ENCODE measurements around the gene LRMDA.

DNA sequence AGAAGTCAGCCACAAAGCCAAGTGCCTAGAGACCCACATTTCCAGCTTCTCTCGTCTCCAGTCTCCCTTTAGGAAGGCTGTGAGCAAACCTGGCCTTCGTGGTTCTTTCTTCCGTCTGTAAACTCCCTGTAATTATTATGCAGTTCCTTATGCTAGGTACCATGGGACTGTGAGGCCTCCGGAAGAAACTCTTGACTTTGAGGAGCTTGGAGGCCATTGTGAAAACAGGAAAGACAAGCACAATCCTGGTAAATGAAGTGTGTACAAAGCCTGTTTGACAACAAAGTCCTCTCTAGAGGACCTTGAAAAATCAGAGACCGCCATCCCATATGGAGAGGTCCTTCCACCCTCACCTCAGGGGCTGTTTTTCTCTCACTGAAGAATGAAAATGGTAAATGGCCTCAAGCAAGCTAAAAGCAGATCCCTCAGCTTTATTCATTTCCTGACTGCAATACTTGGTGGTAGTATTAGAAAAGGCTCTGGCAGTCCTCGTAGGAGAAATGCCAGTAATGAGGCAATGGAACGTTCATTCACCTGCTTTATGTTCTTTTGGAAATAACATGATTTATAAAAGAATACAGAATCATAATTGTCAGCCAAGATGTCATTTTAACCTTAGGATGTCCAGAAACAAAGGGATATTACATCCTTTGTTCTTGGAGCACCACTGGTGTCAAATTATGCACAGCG lies 926.4 kb downstream of the LRMDA start:
- TF ChIP-seq CTCF (IDR thresholded peaks at IDR 0.05; ENCODE audit: low read depth, low read length) (no peak), EZH2phosphoT487 (IDR thresholded peaks at IDR 0.05; ENCODE audit: low read depth) (no peak)

Data from OCI-LY3 (cell line).